HPDE6-E6E7 (cell line): ENCODE results near the gene HABP4.

ENCODE experiments used
- DNase-seq: peaks from one replicate; pipeline ENCODE4 v3.0.0; 2011; ENCODE audit warnings: missing footprints; ENCODE audit errors: extremely low spot score

HABP4 gene

GRCh38 chr9:96476591-96476990 lies 26.6 kb downstream of the HABP4 start:
- DNase-seq, result no peak

GRCh38 chr9:96478829-96479371 lies 28.9 kb downstream of the HABP4 start:
- no peak for DNase-seq

- no peak for DNase-seq
These were observed 30.8 kb downstream of the HABP4 start for GRCh38 chr9:96480736-96481135.

- no peak for DNase-seq
These were observed 32.5 kb downstream of the HABP4 start for GRCh38 chr9:96482476-96482875.

GRCh38 chr9:96483197-96483596 lies 33.2 kb downstream of the HABP4 start:
- no peak for DNase-seq

- no peak for DNase-seq
These were observed 33.9 kb downstream of the HABP4 start for GRCh38 chr9:96483733-96484390.

- no peak for DNase-seq
These were observed 34.6 kb downstream of the HABP4 start for GRCh38 chr9:96484521-96484931.

GRCh38 chr9:96485280-96485679 lies 35.3 kb downstream of the HABP4 start:
- DNase-seq, result no peak

- no peak for DNase-seq
These were observed 36.5 kb downstream of the HABP4 start for GRCh38 chr9:96486386-96487028.

- DNase-seq, result no peak
These were observed 37.0 kb downstream of the HABP4 start for GRCh38 chr9:96487029-96487396.

- DNase-seq, result no peak
These were observed 38.0 kb downstream of the HABP4 start for GRCh38 chr9:96487949-96488348.

GRCh38 chr9:96489482-96489979 lies 39.6 kb downstream of the HABP4 start:
- DNase-seq, result no peak

GRCh38 chr9:96490534-96491078 lies 40.6 kb downstream of the HABP4 start:
- DNase-seq, result no peak

- DNase-seq, result no peak
These were observed 41.3 kb downstream of the HABP4 start for GRCh38 chr9:96491079-96491879.

- no peak for DNase-seq
These were observed 42.0 kb downstream of the HABP4 start for GRCh38 chr9:96491880-96492525.

GRCh38 chr9:96492993-96493531 lies 43.1 kb downstream of the HABP4 start:
- no peak for DNase-seq

GRCh38 chr9:96493757-96494156 lies 43.8 kb downstream of the HABP4 start:
- DNase-seq, result no peak

- DNase-seq, result no peak
These were observed 44.3 kb downstream of the HABP4 start for GRCh38 chr9:96494215-96494800.

- DNase-seq, result no peak
These were observed 45.4 kb downstream of the HABP4 start for GRCh38 chr9:96495341-96495740.

GRCh38 chr9:96496368-96497116 lies 46.6 kb downstream of the HABP4 start:
- DNase-seq, result no peak
